ENCODE data around the gene ZNF619. TPM values are rescaled to one million over a fixed set of nuclear protein-coding genes. Genes with fewer than 3 reads are reported as not detected.

ZNF619 gene
- total and polyA plus RNA-seq, 2 of the 4 experiments (the other 2 are of a cell fraction) = 2.0 to 4.8 TPM

DNA sequence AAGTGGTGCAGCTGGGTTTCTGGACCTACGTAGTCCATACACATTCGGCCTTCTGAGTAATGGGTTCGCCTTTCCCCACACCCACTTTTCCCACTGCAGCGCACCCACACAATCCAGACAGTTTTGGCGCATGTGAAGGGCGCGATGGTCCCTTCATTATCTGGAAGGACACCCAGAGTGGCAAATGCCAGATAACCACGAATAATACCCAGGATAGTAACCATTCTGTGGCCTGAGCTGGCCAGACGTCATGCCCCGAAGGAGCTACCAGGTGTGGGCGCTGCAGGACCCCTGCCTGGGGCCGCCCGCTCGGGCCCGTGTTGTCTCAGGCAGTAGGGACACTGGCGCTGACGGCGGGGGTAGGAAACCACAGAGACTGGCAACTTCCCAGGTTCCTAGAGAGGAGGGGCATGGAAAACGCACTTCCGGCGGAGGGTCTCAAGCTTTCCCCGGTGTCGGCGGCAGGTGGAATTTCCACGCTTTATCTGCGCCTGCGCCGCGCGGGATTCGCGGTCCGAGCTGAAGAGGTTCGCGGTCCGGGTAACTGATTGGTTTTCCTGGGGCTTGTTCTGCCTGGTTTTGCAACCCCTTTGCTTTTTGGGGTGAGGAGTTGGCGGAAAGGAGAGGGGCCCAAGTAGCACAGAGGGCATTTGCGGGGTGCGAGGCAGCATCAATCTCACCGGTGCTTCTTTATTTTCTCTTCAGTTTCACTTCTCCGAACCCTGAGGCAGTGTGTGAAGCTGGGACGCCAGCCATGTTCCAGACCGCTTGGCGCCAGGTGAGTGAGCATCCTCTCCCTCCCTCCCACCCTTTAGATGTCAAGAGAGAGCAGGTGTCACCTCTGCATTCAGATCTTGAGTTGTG, 28.9 kb downstream of the ZNF619 start, which contains the start of gene ZNF620:
Gene ZNF620 (plus strand): TSS at position 441 of the 864 bp plus-strand sequence. CDS start 314 bp downstream, at position 755.
- Histone ChIP-seq H2BK20ac (ENCODE audit: low read depth, low read length) (no peak within 1 kb of the TSS), H3K4me1 (ENCODE audit: control insufficient read depth, insufficient read depth, low read length) (peaks cover 8% of the 10 kb centered on the region), H2AFZ (replicated peaks; ENCODE audit: low read length, poor library complexity) (peak within 1 kb of the TSS; percentile 90), H4K5ac (ENCODE audit: low read depth, low read length) (peak within 1 kb of the TSS; percentile 46), H3K4ac (ENCODE audit: low read depth, low read length) (peak within 1 kb of the TSS; percentile 80), H2BK5ac (ENCODE audit: low read depth, low read length, poor library complexity, severe bottlenecking) (peak within 1 kb of the TSS; percentile 20), H2AK5ac (ENCODE audit: low read depth, low read length) (peak within 1 kb of the TSS; percentile 9; the same call in 1 of the 2 replicates), H3K14ac (replicated peaks; ENCODE audit: low read depth, low read length) (peak within 1 kb of the TSS; percentile 33), H3K23ac (ENCODE audit: low read depth, low read length) (peak within 1 kb of the TSS; percentile 89), H3K4me3 (ENCODE audit: insufficient read depth, low read depth, low read length) (peak within 1 kb of the TSS; percentile 71), H3K36me3 (ENCODE audit: control insufficient read depth, insufficient read depth, low read length) (no peaks in the 10 kb centered on the region), H3K18ac (ENCODE audit: low read depth, low read length) (peak within 1 kb of the TSS; percentile 21; the same call in 1 of the 2 replicates), H4K8ac (ENCODE audit: low read depth in 2 of 2, low read length in 2 of 2) (peak within 1 kb of the TSS; percentile 16 to 34; a peak in 1 of 4 replicates), H2BK120ac (ENCODE audit: low read depth, low read length) (peak within 1 kb of the TSS; percentile 38), H2AK9ac (replicated peaks; ENCODE audit: low read depth, low read length, poor library complexity) (peak within 1 kb of the TSS; percentile 7), H4K91ac (ENCODE audit: insufficient read depth, low read depth, low read length) (no peak within 1 kb of the TSS), H3K27ac (ENCODE audit: insufficient read depth, low read length) (peak within 1 kb of the TSS; percentile 21), H3K9me1 (ENCODE audit: insufficient read depth, low read length) (peaks cover 8% of the 10 kb centered on the region), H2BK15ac (ENCODE audit: low read depth, low read length) (0 out of 3 replicates have a peak within 1 kb of the TSS, but pooled peaks have one; percentile 37), H3K9ac (ENCODE audit: low read depth, low read length) (peak within 1 kb of the TSS; percentile 42), H3K79me1 (ENCODE audit: low read depth in 1 of 2, low read length in 2 of 2) (no peaks in the 10 kb centered on the region), H3K4me2 (ENCODE audit: low read depth, low read length) (peak within 1 kb of the TSS; percentile 90), H3K56ac (ENCODE audit: extremely low read depth, insufficient read depth, low read length) (no peak within 1 kb of the TSS), H3K9me3 (ENCODE audit: control insufficient read depth, insufficient read depth, low read length) (no peaks in the 10 kb centered on the region), H3K27me3 (ENCODE audit: control insufficient read depth, insufficient read depth, low read length) (no peaks in the 10 kb centered on the region), H4K20me1 (ENCODE audit: insufficient read depth, low read length) (no peaks in the 10 kb centered on the region)
- WGBS, 2 experiments (ENCODE audit: extremely low coverage in 2 of 2, insufficient read length in 1 of 2) = 18% methylated on average over 22 of the region's 44 CpGs; no CpG with 5 or more reads in 1 of the 2 experiments
- CTCF ChIA-PET = no interaction called here
- dilution Hi-C loops (cut with HindIII; ENCODE audit: low sequenced_read_pairs, unreplicated experiment) (no loop called here), intact Hi-C loops (cut with micrococcal nuclease) (no loop called here), in situ Hi-C loops (cut with MboI; ENCODE audit: low sequenced_read_pairs) (no loop called here)
- DNase-seq (peak; percentile 54), ATAC-seq (ENCODE audit: low read depth) (peak; percentile 62)
- TF ChIP-seq POLR2A (IDR thresholded peaks at IDR 0.05; ENCODE audit: low read depth, low read length) = 0 out of 2 replicates have a peak, but pooled peaks have one; percentile 25
- TF ChIP-seq BHLHE40 (IDR thresholded peaks at IDR 0.05; ENCODE audit: low read depth, low read length) = no peak
- TF ChIP-seq MAZ (IDR thresholded peaks at IDR 0.05; ENCODE audit: borderline replicate concordance, low read depth, low read length) = 0 out of 2 replicates have a peak, but pooled peaks have one; percentile 15
- no TSS peak for BruUV-seq (replicated peaks)
- POLR2A ChIA-PET (ENCODE audit: unreplicated experiment) = interaction anchor here (0.6 kb wide), 1 partner anchor 705 kb away, joined by 3 read pairs; no protein-coding TSS in a partner anchor
